HepG2 (cell line): ENCODE results near the gene DNAH8. TPM values are rescaled to one million over a fixed set of nuclear protein-coding genes. Genes with fewer than 3 reads are reported as not detected.
A peak's percentile ranks its signal among the peaks of the same experiment; 100 is the strongest.

Experiments
- CEBPB ChIP-seq: IDR thresholded peaks from 2 replicates; pipeline ENCODE4 v1.6.1; 2011; ENCODE audit warnings: low read depth, low read length, improper control_type of control experiment, borderline replicate concordance
- CENPT ChIP-seq: sonication (generic); formaldehyde crosslinking; IDR thresholded peaks from 2 replicates; pipeline ENCODE4 v1.8.0; 2022; ENCODE audit warnings: low read depth, mild to moderate bottlenecking, moderate library complexity, missing genetic modification reagents
- GATAD2A ChIP-seq: IDR thresholded peaks from 2 replicates; pipeline ENCODE4 v1.6.1; 2016
- GZF1 ChIP-seq: sonication (generic); formaldehyde crosslinking; IDR thresholded peaks from 2 replicates; pipeline ENCODE4 v1.5.1; 2020; ENCODE audit warnings: mild to moderate bottlenecking, missing genetic modification reagents
- HES4 ChIP-seq: sonication (generic); formaldehyde crosslinking; IDR thresholded peaks from 2 replicates; pipeline ENCODE4 v1.9.0; 2021; ENCODE audit warnings: mild to moderate bottlenecking, missing genetic modification reagents, borderline replicate concordance
- HMG20B ChIP-seq: conservative IDR thresholded peaks from 2 replicates; pipeline ENCODE4 v1.6.1; 2016; ENCODE audit warnings: missing genetic modification reagents, missing compliant biosample characterization
- LCORL ChIP-seq, 2 experiments: fragments of 450-650 bp in 1 of 2; sonication (generic) in 1 of 2; formaldehyde crosslinking in 1 of 2; IDR thresholded peaks; 2 replicates each; pipeline versions ENCODE4 v1.5.0 to v1.6.1; 2017 to 2020; ENCODE audit warnings: antibody characterized with exemption in 1 of 2, missing genetic modification reagents in 1 of 2
- NFE2 ChIP-seq: sonication (generic); formaldehyde crosslinking; IDR thresholded peaks from 2 replicates; pipeline ENCODE4 v1.4.0; 2020; ENCODE audit warnings: missing genetic modification reagents
- RFXANK ChIP-seq: IDR thresholded peaks from 2 replicates; pipeline ENCODE4 v1.6.1; 2016
- SAP130 ChIP-seq: IDR thresholded peaks from 2 replicates; pipeline ENCODE4 v1.6.1; 2016; ENCODE audit warnings: low read depth
- SIN3B ChIP-seq: fragments of 150-350 bp; IDR thresholded peaks from 2 replicates; pipeline ENCODE4 v1.6.1; 2014; ENCODE audit warnings: low read length
- SRY ChIP-seq: sonication (generic); formaldehyde crosslinking; IDR thresholded peaks from 2 replicates; pipeline ENCODE4 v1.8.0; 2022; ENCODE audit warnings: mild to moderate bottlenecking, missing genetic modification reagents
- ZNF121 ChIP-seq: sonication (generic); formaldehyde crosslinking; IDR thresholded peaks from 2 replicates; pipeline ENCODE4 v1.5.0; 2020; ENCODE audit warnings: mild to moderate bottlenecking, missing genetic modification reagents
- ZNF547 ChIP-seq: sonication (generic); formaldehyde crosslinking; IDR thresholded peaks from 2 replicates; pipeline ENCODE4 v1.5.1; 2020; ENCODE audit warnings: mild to moderate bottlenecking, missing genetic modification reagents
- ZNF788 ChIP-seq: sonication (generic); formaldehyde crosslinking; IDR thresholded peaks from 2 replicates; pipeline ENCODE4 v1.5.0; 2020; ENCODE audit warnings: mild to moderate bottlenecking, missing genetic modification reagents, borderline replicate concordance
- ZNF790 ChIP-seq: sonication (generic); formaldehyde crosslinking; IDR thresholded peaks from 2 replicates; pipeline ENCODE4 v1.8.0; 2022; ENCODE audit warnings: missing genetic modification reagents, mild to moderate bottlenecking, borderline replicate concordance
- polyA plus RNA-seq, 8 experiments: library from polyadenylated mRNA; depleted of rRNA in 3 of 8; stranded (reverse) in 7 of 8; unstranded in 1 of 8; fragments of >200 nt; fragmentation: Illumina TruSeq in 4 of 8; extraction: Trizol in 4 of 8; gene quantifications; 2 replicates each; pipeline versions ENCODE4 v1.2.1 to v1.2.3, GENCODE V29; 2011 to 2016; ENCODE audit warnings: low read depth in 4 of 8, missing spikeins in 1 of 8, mixed read lengths in 1 of 8; ENCODE audit not compliant: insufficient read depth in 1 of 8
- total RNA-seq, 5 experiments: library from RNA; depleted of rRNA; stranded (reverse); fragments of >200 nt; fragmentation: Illumina TruSeq; extraction: Trizol; gene quantifications; 2 replicates each; pipeline ENCODE4 v1.2.3, GENCODE V29; 2016; ENCODE audit warnings: low read depth in 1 of 5
- TF ChIP-seq, protein P1 (sequence below): fragments of 450-650 bp; IDR thresholded peaks from 2 replicates; pipeline ENCODE4 v1.6.1; 2017
- TF ChIP-seq, protein P2 (sequence below): sonication (generic); formaldehyde crosslinking; conservative IDR thresholded peaks from 2 replicates; pipeline ENCODE4 v1.8.1; 2023; ENCODE audit warnings: missing genetic modification reagents
- TF ChIP-seq, protein P3 (sequence below): sonication (generic); formaldehyde crosslinking; conservative IDR thresholded peaks from 2 replicates; pipeline ENCODE4 v1.4.0; 2020; ENCODE audit warnings: missing genetic modification reagents
- TF ChIP-seq, protein P4 (sequence below): sonication (generic); formaldehyde crosslinking; IDR thresholded peaks from 2 replicates; pipeline ENCODE4 v1.4.0; 2020; ENCODE audit warnings: missing genetic modification reagents, borderline replicate concordance
- TF ChIP-seq, protein P5 (sequence below): sonication (generic); formaldehyde crosslinking; IDR thresholded peaks from 2 replicates; pipeline ENCODE4 v1.5.0; 2020; ENCODE audit warnings: missing genetic modification reagents

Gene DNAH8
- total and polyA plus RNA-seq, 2 of the 13 experiments (the other 11 are each of a cell fraction or from before 2014, with no cell fraction given) = not detected

DNA sequence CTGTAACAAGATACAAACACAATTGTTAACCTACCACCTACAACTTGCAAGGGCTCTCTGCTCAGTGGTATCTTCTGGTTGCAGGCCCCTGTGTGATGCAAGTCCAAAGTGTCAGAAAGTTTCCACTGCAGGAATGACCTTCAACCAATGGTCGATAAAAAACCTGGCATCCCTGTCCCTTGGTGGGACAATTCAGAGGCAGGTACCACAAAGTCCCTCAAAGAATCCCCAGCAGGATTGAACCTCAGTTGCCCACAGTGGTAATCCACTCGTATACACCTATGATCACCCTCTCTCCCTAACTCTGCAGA, 28.1 kb upstream of the DNAH8 start (continued):
- TF ChIP-seq, protein P1, sequence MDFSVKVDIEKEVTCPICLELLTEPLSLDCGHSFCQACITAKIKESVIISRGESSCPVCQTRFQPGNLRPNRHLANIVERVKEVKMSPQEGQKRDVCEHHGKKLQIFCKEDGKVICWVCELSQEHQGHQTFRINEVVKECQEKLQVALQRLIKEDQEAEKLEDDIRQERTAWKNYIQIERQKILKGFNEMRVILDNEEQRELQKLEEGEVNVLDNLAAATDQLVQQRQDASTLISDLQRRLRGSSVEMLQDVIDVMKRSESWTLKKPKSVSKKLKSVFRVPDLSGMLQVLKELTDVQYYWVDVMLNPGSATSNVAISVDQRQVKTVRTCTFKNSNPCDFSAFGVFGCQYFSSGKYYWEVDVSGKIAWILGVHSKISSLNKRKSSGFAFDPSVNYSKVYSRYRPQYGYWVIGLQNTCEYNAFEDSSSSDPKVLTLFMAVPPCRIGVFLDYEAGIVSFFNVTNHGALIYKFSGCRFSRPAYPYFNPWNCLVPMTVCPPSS = no peak
- no peak for TF ChIP-seq SRY (CRISPR knock-in tag)
- no peak for TF ChIP-seq RFXANK (CRISPR knock-in tag)
- TF ChIP-seq ZNF121 (CRISPR knock-in tag) = 0 out of 2 replicates have a peak, but pooled peaks have one; percentile 8
- no peak for TF ChIP-seq ZNF547 (CRISPR knock-in tag)
- TF ChIP-seq CENPT (CRISPR knock-in tag) = no peak
- TF ChIP-seq NFE2 (CRISPR knock-in tag) = no peak
- TF ChIP-seq, protein P2, sequence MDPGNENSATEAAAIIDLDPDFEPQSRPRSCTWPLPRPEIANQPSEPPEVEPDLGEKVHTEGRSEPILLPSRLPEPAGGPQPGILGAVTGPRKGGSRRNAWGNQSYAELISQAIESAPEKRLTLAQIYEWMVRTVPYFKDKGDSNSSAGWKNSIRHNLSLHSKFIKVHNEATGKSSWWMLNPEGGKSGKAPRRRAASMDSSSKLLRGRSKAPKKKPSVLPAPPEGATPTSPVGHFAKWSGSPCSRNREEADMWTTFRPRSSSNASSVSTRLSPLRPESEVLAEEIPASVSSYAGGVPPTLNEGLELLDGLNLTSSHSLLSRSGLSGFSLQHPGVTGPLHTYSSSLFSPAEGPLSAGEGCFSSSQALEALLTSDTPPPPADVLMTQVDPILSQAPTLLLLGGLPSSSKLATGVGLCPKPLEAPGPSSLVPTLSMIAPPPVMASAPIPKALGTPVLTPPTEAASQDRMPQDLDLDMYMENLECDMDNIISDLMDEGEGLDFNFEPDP = no peak
- no peak for TF ChIP-seq SIN3B
- no peak for TF ChIP-seq SAP130
- TF ChIP-seq, protein P3, sequence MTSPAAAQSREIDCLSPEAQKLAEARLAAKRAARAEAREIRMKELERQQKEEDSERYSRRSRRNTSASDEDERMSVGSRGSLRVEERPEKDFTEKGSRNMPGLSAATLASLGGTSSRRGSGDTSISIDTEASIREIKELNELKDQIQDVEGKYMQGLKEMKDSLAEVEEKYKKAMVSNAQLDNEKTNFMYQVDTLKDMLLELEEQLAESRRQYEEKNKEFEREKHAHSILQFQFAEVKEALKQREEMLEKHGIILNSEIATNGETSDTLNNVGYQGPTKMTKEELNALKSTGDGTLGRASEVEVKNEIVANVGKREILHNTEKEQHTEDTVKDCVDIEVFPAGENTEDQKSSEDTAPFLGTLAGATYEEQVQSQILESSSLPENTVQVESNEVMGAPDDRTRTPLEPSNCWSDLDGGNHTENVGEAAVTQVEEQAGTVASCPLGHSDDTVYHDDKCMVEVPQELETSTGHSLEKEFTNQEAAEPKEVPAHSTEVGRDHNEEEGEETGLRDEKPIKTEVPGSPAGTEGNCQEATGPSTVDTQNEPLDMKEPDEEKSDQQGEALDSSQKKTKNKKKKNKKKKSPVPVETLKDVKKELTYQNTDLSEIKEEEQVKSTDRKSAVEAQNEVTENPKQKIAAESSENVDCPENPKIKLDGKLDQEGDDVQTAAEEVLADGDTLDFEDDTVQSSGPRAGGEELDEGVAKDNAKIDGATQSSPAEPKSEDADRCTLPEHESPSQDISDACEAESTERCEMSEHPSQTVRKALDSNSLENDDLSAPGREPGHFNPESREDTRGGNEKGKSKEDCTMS (CRISPR knock-in tag) = no peak
- TF ChIP-seq HES4 (CRISPR knock-in tag) = no peak
- no peak for TF ChIP-seq HMG20B (CRISPR knock-in tag)
- TF ChIP-seq ZNF790 = no peak
- no peak for TF ChIP-seq LCORL (IDR thresholded peaks at IDR 0.05)
- 0 out of 2 replicates have a peak, but pooled peaks have one; percentile 40 for TF ChIP-seq LCORL (CRISPR knock-in tag; IDR thresholded peaks at IDR 0.05)
- TF ChIP-seq GATAD2A (CRISPR knock-in tag) = peak; percentile 55; the same call in 1 of the 2 replicates
- no peak for TF ChIP-seq GZF1 (CRISPR knock-in tag)
- TF ChIP-seq, protein P4, sequence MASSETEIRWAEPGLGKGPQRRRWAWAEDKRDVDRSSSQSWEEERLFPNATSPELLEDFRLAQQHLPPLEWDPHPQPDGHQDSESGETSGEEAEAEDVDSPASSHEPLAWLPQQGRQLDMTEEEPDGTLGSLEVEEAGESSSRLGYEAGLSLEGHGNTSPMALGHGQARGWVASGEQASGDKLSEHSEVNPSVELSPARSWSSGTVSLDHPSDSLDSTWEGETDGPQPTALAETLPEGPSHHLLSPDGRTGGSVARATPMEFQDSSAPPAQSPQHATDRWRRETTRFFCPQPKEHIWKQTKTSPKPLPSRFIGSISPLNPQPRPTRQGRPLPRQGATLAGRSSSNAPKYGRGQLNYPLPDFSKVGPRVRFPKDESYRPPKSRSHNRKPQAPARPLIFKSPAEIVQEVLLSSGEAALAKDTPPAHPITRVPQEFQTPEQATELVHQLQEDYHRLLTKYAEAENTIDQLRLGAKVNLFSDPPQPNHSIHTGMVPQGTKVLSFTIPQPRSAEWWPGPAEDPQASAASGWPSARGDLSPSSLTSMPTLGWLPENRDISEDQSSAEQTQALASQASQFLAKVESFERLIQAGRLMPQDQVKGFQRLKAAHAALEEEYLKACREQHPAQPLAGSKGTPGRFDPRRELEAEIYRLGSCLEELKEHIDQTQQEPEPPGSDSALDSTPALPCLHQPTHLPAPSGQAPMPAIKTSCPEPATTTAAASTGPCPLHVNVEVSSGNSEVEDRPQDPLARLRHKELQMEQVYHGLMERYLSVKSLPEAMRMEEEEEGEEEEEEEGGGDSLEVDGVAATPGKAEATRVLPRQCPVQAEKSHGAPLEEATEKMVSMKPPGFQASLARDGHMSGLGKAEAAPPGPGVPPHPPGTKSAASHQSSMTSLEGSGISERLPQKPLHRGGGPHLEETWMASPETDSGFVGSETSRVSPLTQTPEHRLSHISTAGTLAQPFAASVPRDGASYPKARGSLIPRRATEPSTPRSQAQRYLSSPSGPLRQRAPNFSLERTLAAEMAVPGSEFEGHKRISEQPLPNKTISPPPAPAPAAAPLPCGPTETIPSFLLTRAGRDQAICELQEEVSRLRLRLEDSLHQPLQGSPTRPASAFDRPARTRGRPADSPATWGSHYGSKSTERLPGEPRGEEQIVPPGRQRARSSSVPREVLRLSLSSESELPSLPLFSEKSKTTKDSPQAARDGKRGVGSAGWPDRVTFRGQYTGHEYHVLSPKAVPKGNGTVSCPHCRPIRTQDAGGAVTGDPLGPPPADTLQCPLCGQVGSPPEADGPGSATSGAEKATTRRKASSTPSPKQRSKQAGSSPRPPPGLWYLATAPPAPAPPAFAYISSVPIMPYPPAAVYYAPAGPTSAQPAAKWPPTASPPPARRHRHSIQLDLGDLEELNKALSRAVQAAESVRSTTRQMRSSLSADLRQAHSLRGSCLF (CRISPR knock-in tag) = no peak
- TF ChIP-seq, protein P5, sequence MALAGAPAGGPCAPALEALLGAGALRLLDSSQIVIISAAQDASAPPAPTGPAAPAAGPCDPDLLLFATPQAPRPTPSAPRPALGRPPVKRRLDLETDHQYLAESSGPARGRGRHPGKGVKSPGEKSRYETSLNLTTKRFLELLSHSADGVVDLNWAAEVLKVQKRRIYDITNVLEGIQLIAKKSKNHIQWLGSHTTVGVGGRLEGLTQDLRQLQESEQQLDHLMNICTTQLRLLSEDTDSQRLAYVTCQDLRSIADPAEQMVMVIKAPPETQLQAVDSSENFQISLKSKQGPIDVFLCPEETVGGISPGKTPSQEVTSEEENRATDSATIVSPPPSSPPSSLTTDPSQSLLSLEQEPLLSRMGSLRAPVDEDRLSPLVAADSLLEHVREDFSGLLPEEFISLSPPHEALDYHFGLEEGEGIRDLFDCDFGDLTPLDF (CRISPR knock-in tag) = 0 out of 2 replicates have a peak, but pooled peaks have one; percentile 26
- TF ChIP-seq ZNF788 (CRISPR knock-in tag) = no peak
- peak; percentile 89 for TF ChIP-seq CEBPB
